ENCODE measurements around the gene CYP24A1. TPM values are rescaled to one million over a fixed set of nuclear protein-coding genes. Genes with fewer than 3 reads are reported as not detected.

The CYP24A1 gene
- total and polyA plus RNA-seq, 2 of the 13 experiments (the other 11 are each of a cell fraction or from before 2014, with no cell fraction given): 9.4 to 32.7 TPM

- TF ChIP-seq ZBTB14 (CRISPR knock-in tag; IDR thresholded peaks at IDR 0.05) (no peak), ZBTB21 (CRISPR knock-in tag; IDR thresholded peaks at IDR 0.05) (peak; percentile 82), TRIM24 (CRISPR knock-in tag; IDR thresholded peaks at IDR 0.05) (peak; percentile 94), AKNA (CRISPR knock-in tag; IDR thresholded peaks at IDR 0.05; ENCODE audit: borderline replicate concordance) (0 out of 2 replicates have a peak, but pooled peaks have one; percentile 44), SALL1 (CRISPR knock-in tag; IDR thresholded peaks at IDR 0.05) (peak; percentile 100), ARID4A (CRISPR knock-in tag; IDR thresholded peaks at IDR 0.05; ENCODE audit: borderline replicate concordance) (peak; percentile 66; the same call in 1 of the 2 replicates), YY1 (IDR thresholded peaks at IDR 0.05; ENCODE audit: insufficient read depth, insufficient replicate concordance, low read depth, low read length) (no peak), MZF1 (CRISPR knock-in tag; IDR thresholded peaks at IDR 0.05; ENCODE audit: borderline replicate concordance) (no peak)
- TF ChIP-seq, protein P1, sequence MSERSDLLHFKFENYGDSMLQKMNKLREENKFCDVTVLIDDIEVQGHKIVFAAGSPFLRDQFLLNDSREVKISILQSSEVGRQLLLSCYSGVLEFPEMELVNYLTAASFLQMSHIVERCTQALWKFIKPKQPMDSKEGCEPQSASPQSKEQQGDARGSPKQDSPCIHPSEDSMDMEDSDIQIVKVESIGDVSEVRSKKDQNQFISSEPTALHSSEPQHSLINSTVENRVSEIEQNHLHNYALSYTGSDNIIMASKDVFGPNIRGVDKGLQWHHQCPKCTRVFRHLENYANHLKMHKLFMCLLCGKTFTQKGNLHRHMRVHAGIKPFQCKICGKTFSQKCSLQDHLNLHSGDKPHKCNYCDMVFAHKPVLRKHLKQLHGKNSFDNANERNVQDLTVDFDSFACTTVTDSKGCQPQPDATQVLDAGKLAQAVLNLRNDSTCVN (CRISPR knock-in tag; IDR thresholded peaks at IDR 0.05; ENCODE audit: borderline replicate concordance): peak; percentile 92
- TF ChIP-seq, protein P2, sequence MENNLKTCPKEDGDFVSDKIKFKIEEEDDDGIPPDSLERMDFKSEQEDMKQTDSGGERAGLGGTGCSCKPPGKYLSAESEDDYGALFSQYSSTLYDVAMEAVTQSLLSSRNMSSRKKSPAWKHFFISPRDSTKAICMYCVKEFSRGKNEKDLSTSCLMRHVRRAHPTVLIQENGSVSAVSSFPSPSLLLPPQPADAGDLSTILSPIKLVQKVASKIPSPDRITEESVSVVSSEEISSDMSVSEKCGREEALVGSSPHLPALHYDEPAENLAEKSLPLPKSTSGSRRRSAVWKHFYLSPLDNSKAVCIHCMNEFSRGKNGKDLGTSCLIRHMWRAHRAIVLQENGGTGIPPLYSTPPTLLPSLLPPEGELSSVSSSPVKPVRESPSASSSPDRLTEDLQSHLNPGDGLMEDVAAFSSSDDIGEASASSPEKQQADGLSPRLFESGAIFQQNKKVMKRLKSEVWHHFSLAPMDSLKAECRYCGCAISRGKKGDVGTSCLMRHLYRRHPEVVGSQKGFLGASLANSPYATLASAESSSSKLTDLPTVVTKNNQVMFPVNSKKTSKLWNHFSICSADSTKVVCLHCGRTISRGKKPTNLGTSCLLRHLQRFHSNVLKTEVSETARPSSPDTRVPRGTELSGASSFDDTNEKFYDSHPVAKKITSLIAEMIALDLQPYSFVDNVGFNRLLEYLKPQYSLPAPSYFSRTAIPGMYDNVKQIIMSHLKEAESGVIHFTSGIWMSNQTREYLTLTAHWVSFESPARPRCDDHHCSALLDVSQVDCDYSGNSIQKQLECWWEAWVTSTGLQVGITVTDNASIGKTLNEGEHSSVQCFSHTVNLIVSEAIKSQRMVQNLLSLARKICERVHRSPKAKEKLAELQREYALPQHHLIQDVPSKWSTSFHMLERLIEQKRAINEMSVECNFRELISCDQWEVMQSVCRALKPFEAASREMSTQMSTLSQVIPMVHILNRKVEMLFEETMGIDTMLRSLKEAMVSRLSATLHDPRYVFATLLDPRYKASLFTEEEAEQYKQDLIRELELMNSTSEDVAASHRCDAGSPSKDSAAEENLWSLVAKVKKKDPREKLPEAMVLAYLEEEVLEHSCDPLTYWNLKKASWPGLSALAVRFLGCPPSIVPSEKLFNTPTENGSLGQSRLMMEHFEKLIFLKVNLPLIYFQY (CRISPR knock-in tag; IDR thresholded peaks at IDR 0.05; ENCODE audit: borderline replicate concordance): peak; percentile 80
Observed at GRCh38 chr20:54103762-54104600, 69.8 kb downstream of the CYP24A1 start (continued).
